HCT116 (cell line): ENCODE measurements around the gene SNCA. TPM values are rescaled to one million over a fixed set of nuclear protein-coding genes. Genes with fewer than 3 reads are reported as not detected.

Experiments used
- ATAC-seq: fragments of 200-7000 bp; cut with Tn5 transposase; 2 replicates; pipeline ENCODE4 v1.9.1; 2020; ENCODE audit warnings: mild to moderate bottlenecking, moderate library complexity
- BruUV-seq: library from RNA; stranded (reverse); fragments of 400-500 nt; replicated peaks from 2 replicates; lab custom pipeline; 2021; lab: Mats Ljungman, UMichigan
- CTCF ChIA-PET: fragments of 300-600 bp; sonication (Branson Sonifier 250); formaldehyde crosslinking; loops from one replicate; lab custom pipeline; 2021; ENCODE audit warnings: antibody characterized with exemption; lab: Charles Lee
- POLR2A ChIA-PET: fragments of 300-600, 350-600 bp; sonication (Branson Sonifier 250); formaldehyde crosslinking; loops from one replicate; lab custom pipeline; 2021; ENCODE audit warnings: antibody characterized with exemption; lab: Charles Lee
- RAD21 ChIA-PET, 2 experiments: fragments of 300-600 bp; sonication (Branson Sonifier 250); formaldehyde crosslinking; loops; one replicate each; lab custom pipeline; 2023; ENCODE audit warnings: low total read pairs in 2 of 2; ENCODE audit not compliant: uncharacterized antibody in 2 of 2, unreplicated experiment in 2 of 2, low non-redundant PET in 1 of 2; lab: Charles Lee
- DNase-seq: peaks from one replicate; pipeline ENCODE4 v3.0.0-alpha.2; 2010; ENCODE audit warnings: low read depth, low spot score
- H2AFZ ChIP-seq: fragments of 200-600 bp; shearing (Covaris generic), sonication (generic); 2 replicates; pipeline ENCODE4 v1.6.1; 2017; ENCODE audit warnings: low read depth, mixed run types, mixed read lengths, antibody characterized with exemption, low read length; ENCODE audit not compliant: poor library complexity, severe bottlenecking
- H3K27ac ChIP-seq: 2 replicates; pipeline ENCODE4 v1.5.1; 2012; ENCODE audit warnings: low read depth, low read length
- H3K27me3 ChIP-seq: fragments of 200-600 bp; sonication (generic); 2 replicates; pipeline ENCODE4 v1.6.1; 2016; ENCODE audit warnings: mixed run types, low read length, mixed read lengths; ENCODE audit not compliant: insufficient read depth
- H3K36me3 ChIP-seq, 2 experiments: fragments of 200-500 bp in 1 of 2; fragments of 200-600 bp in 1 of 2; sonication (Bioruptor generic) in 1 of 2; sonication (generic) in 1 of 2; 2 replicates each; pipeline versions ENCODE4 v1.5.1 to v1.6.1; 2014 to 2016; ENCODE audit warnings: low read length in 2 of 2, inconsistent platforms in 1 of 2, mixed read lengths in 1 of 2, mixed run types in 1 of 2; ENCODE audit not compliant: insufficient read depth in 2 of 2, control insufficient read depth in 1 of 2
- H3K4me1 ChIP-seq, 2 experiments: fragments of 200-600 bp in 1 of 2; sonication (generic) in 1 of 2; 2 replicates each; pipeline versions ENCODE4 v1.5.1 to v1.6.1; 2012 to 2017; ENCODE audit warnings: low read length in 2 of 2, inconsistent platforms in 1 of 2, mild to moderate bottlenecking in 1 of 2, mixed read lengths in 1 of 2, mixed run types in 1 of 2, moderate library complexity in 1 of 2; ENCODE audit not compliant: insufficient read depth in 2 of 2, control insufficient read depth in 1 of 2
- H3K4me2 ChIP-seq: fragments of 200-600 bp; sonication (generic); 2 replicates; pipeline ENCODE4 v1.6.1; 2017; ENCODE audit warnings: mixed run types, low read length, mixed read lengths
- H3K4me3 ChIP-seq, 2 experiments: fragments of 200-600 bp in 1 of 2; sonication (generic) in 1 of 2; replicated peaks in 1 of 2; 2 replicates each; pipeline ENCODE4 v1.5.1; 2011 to 2016; ENCODE audit warnings: low read length in 2 of 2, control low read depth in 1 of 2, low read depth in 1 of 2, mild to moderate bottlenecking in 1 of 2, mixed read lengths in 1 of 2, mixed run types in 1 of 2
- H3K79me2 ChIP-seq: fragments of 200-600 bp; sonication (generic); 2 replicates; pipeline ENCODE4 v1.6.1; 2017; ENCODE audit warnings: mild to moderate bottlenecking, mixed run types, low read length, moderate library complexity, mixed read lengths; ENCODE audit not compliant: insufficient read depth
- H3K9ac ChIP-seq: fragments of 200-600 bp; sonication (generic); 2 replicates; pipeline ENCODE4 v1.6.1; 2016; ENCODE audit warnings: low read length, mixed read lengths
- H3K9me2 ChIP-seq: fragments of 200-600 bp; sonication (generic), shearing (Covaris generic); 2 replicates; pipeline ENCODE4 v1.6.1; 2017; ENCODE audit warnings: mixed run types, mild to moderate bottlenecking, moderate library complexity; ENCODE audit not compliant: insufficient read depth
- H3K9me3 ChIP-seq, 2 experiments: fragments of 200-500 bp in 1 of 2; fragments of 200-600 bp in 1 of 2; sonication (Bioruptor generic) in 1 of 2; sonication (generic) in 1 of 2; 2 replicates each; pipeline ENCODE4 v1.6.1; 2014 to 2017; ENCODE audit warnings: low read length in 2 of 2, mixed read lengths in 2 of 2, inconsistent platforms in 1 of 2, low read depth in 1 of 2, mild to moderate bottlenecking in 1 of 2, mixed run types in 1 of 2, moderate library complexity in 1 of 2; ENCODE audit not compliant: control insufficient read depth in 1 of 2, insufficient read depth in 1 of 2
- H4K20me1 ChIP-seq: fragments of 200-600 bp; sonication (generic), shearing (Covaris generic); 2 replicates; pipeline ENCODE4 v1.6.1; 2017; ENCODE audit warnings: mixed run types, mild to moderate bottlenecking, moderate library complexity; ENCODE audit not compliant: insufficient read depth
- CEBPB ChIP-seq: IDR thresholded peaks from 2 replicates; pipeline ENCODE4 v1.6.1; 2012; ENCODE audit warnings: low read depth
- CTCF ChIP-seq, 3 experiments: fragments of 200-600 bp in 1 of 3; sonication (generic) in 1 of 3; IDR thresholded peaks in 2 of 3; conservative IDR thresholded peaks in 1 of 3; 2 replicates each; pipeline ENCODE4 v1.5.1; 2012 to 2017; ENCODE audit warnings: low read depth in 2 of 3, low read length in 2 of 3, antibody characterized with exemption in 1 of 3, borderline replicate concordance in 1 of 3, control low read depth in 1 of 3, mild to moderate bottlenecking in 1 of 3, mixed read lengths in 1 of 3, mixed run types in 1 of 3, moderate library complexity in 1 of 3; ENCODE audit not compliant: insufficient read depth in 1 of 3
- EZH2phosphoT487 ChIP-seq: fragments of 200-600 bp; IDR thresholded peaks from 2 replicates; pipeline ENCODE4 v1.6.1; 2018; ENCODE audit warnings: antibody characterized with exemption, borderline replicate concordance
- FOSL1 ChIP-seq: IDR thresholded peaks from 2 replicates; pipeline ENCODE4 v1.6.1; 2012; ENCODE audit warnings: low read depth
- JUND ChIP-seq: IDR thresholded peaks from 2 replicates; pipeline ENCODE4 v1.6.1; 2012
- POLR2A ChIP-seq: IDR thresholded peaks from 2 replicates; pipeline ENCODE4 v1.7.0; 2011; ENCODE audit warnings: borderline replicate concordance; ENCODE audit not compliant: insufficient read depth, insufficient read length; ENCODE audit errors: extremely low read depth
- RAD21 ChIP-seq: IDR thresholded peaks from 2 replicates; pipeline ENCODE4 v1.6.1; 2012; ENCODE audit warnings: low read depth, mild to moderate bottlenecking
- REST ChIP-seq: IDR thresholded peaks from 2 replicates; pipeline ENCODE4 v1.6.1; 2012; ENCODE audit warnings: low read depth
- SIN3A ChIP-seq: IDR thresholded peaks from 2 replicates; pipeline ENCODE4 v1.6.1; 2012; ENCODE audit warnings: low read depth
- SRF ChIP-seq: IDR thresholded peaks from 2 replicates; pipeline ENCODE4 v1.6.1; 2012; ENCODE audit warnings: low read depth
- TCF7L2 ChIP-seq: IDR thresholded peaks from 2 replicates; pipeline ENCODE4 v1.7.0; 2011; ENCODE audit warnings: borderline replicate concordance, inconsistent platforms; ENCODE audit not compliant: insufficient read depth, insufficient read length; ENCODE audit errors: extremely low read depth
- YY1 ChIP-seq: IDR thresholded peaks from 2 replicates; pipeline ENCODE4 v1.6.1; 2011; ENCODE audit warnings: low read length, low read depth, moderate library complexity, mild to moderate bottlenecking; ENCODE audit not compliant: insufficient replicate concordance; ENCODE audit errors: extremely low read depth
- ZFX ChIP-seq: fragments of 450-650 bp; IDR thresholded peaks from 2 replicates; pipeline ENCODE4 v1.6.1; 2017
- intact Hi-C: fragments of 100-400 bp; cut with micrococcal nuclease; formaldehyde crosslinking; loops from 2 replicates; pipeline ENCODE4 v1.10.0; 2022
- total RNA-seq: library from RNA; stranded (reverse); gene quantifications from one replicate; pipeline ENCODE4 v1.2.1, GENCODE V29; 2021; ENCODE audit not compliant: unreplicated experiment
- TF ChIP-seq, protein P1 (sequence below): IDR thresholded peaks from 2 replicates; pipeline ENCODE4 v1.6.1; 2012

Gene SNCA
- total RNA-seq, 1 experiment from 2014 or later: 1.0 TPM

DNA sequence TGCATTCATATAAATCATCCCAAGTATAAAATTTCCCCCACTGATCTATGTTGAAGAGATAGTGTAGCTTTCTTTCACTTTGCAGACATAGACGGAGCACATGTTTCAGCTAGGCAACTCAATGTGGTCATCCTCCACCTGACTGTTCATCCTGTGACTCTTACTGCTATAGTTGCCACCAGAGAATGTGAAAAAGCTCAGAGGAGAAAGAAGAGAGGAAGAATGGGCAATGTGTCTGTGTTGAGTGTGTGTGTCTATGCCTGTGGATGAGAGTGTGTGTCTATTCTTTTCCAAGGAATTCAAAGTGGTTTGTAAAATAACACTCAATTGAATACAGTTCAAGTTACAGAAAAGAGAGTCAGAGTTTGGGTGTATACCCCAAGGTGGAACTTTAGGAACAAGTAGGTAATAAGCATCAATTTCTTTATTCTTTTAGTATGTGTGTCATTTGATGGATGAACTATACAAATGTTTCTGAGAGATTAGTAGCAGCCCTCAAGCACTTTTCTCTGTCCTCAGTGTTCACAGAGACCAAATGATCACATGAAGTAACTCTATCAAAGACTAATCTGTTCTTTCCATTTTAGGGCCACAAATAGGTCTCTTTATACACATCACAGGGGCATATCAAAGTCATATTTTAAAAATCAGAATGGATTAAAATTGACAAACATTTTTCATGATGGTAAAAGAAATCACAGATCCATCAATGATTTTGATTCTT is 2.3 kb downstream of the SNCA start:
- H4K20me1 ChIP-seq: no peaks in the 10 kb centered on the region
- DNase-seq (no peak), ATAC-seq (no peak)
- H3K79me2 ChIP-seq: no peaks in the 10 kb centered on the region
- ChIA-PET POLR2A (no interaction called here), CTCF (no interaction called here)
- H3K4me2 ChIP-seq: no peak overlapping the region
- H3K4me1 ChIP-seq: peaks cover 0 to 14% of the 10 kb centered on the region in 2 experiments; a peak in 1 of 4 replicates
- no peak overlapping the region for H2AFZ ChIP-seq
- H3K9me3 ChIP-seq: no peaks in the 10 kb centered on the region
- BruUV-seq: no TSS peak
- no peaks in the 10 kb centered on the region for H3K9me2 ChIP-seq
- H3K27me3 ChIP-seq: no peaks in the 10 kb centered on the region
- no peak overlapping the region for H3K27ac ChIP-seq
- no peak overlapping the region for H3K4me3 ChIP-seq
- intact Hi-C loops: no loop called here
- TF ChIP-seq ZFX (no peak), CEBPB (no peak), RAD21 (no peak), TCF7L2 (no peak), POLR2A (no peak), SIN3A (no peak), CTCF (IDR thresholded peaks at IDR 0.05 in 2 of 3, conservative IDR thresholded peaks at IDR 0.05 in 1 of 3; ENCODE audit: borderline replicate concordance in 1 of 3, insufficient read depth in 1 of 3, low read depth in 2 of 3, low read length in 2 of 3) (no peak), YY1 (no peak), EZH2phosphoT487 (no peak), SRF (no peak), REST (no peak), FOSL1 (no peak), JUND (no peak)
- TF ChIP-seq, protein P1, sequence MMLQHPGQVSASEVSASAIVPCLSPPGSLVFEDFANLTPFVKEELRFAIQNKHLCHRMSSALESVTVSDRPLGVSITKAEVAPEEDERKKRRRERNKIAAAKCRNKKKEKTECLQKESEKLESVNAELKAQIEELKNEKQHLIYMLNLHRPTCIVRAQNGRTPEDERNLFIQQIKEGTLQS: no peak
- TF ChIP-seq, all 23 proteins: peak for 0
- RAD21 ChIA-PET: no interaction called here
- Histone ChIP-seq H3K9ac (no peak overlapping the region), H3K36me3 (no peaks in the 10 kb centered on the region)
